ENCODE measurements around the gene ALDOC.

- TF ChIP-seq NBN (IDR thresholded peaks at IDR 0.05) (no peak), MYC (IDR thresholded peaks at IDR 0.05; ENCODE audit: insufficient read depth, insufficient read length, insufficient replicate concordance, low read length, severe bottlenecking) (no peak), POLR2AphosphoS5 (IDR thresholded peaks at IDR 0.05; ENCODE audit: low read length) (no peak), RAD51 (IDR thresholded peaks at IDR 0.05) (no peak), EZH2 (IDR thresholded peaks at IDR 0.05; ENCODE audit: borderline replicate concordance, control insufficient read depth, low read depth, low read length) (no peak), POLR2AphosphoS2 (IDR thresholded peaks at IDR 0.05; ENCODE audit: low read depth, low read length) (no peak), RBBP5 (conservative IDR thresholded peaks at IDR 0.05) (no peak)
- TF ChIP-seq, protein P1, sequence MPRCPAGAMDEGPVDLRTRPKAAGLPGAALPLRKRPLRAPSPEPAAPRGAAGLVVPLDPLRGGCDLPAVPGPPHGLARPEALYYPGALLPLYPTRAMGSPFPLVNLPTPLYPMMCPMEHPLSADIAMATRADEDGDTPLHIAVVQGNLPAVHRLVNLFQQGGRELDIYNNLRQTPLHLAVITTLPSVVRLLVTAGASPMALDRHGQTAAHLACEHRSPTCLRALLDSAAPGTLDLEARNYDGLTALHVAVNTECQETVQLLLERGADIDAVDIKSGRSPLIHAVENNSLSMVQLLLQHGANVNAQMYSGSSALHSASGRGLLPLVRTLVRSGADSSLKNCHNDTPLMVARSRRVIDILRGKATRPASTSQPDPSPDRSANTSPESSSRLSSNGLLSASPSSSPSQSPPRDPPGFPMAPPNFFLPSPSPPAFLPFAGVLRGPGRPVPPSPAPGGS (IDR thresholded peaks at IDR 0.05; ENCODE audit: borderline replicate concordance, insufficient read depth, low read depth, low read length, poor library complexity, severe bottlenecking) = no peak
Measured at GRCh38 chr17:28550858-28551257, 25.8 kb downstream of the ALDOC start.
